Measurements from ENCODE around the gene UPB1.
"Not testable (repeated sequence)": the region's sequence is repeated elsewhere in the genome, so short reads cannot be mapped to it uniquely, and the experiment has no call there.

The UPB1 gene

GRCh38 chr22:24543679-24544243, 48.6 kb downstream of the UPB1 start:
- no peak overlapping the region for H3K9ac ChIP-seq (ENCODE audit: low read depth in 1 of 2, low read length in 2 of 2)
- H3K4me1 ChIP-seq (ENCODE audit: control insufficient read depth in 1 of 2, insufficient read depth in 2 of 2, low read length in 2 of 2): peaks cover 0 to 3% of the 10 kb centered on the region in 2 donors
- no peak overlapping the region for H3K27ac ChIP-seq (ENCODE audit: low read depth, low read length)
- H3K36me3 ChIP-seq (ENCODE audit: control insufficient read depth in 1 of 2, insufficient read depth in 2 of 2, low read length in 2 of 2): peaks cover 51 to 86% of the 10 kb centered on the region in 2 donors
- H3K9me3 ChIP-seq (ENCODE audit: control insufficient read depth in 1 of 2, low read length in 2 of 2): no peaks in the 10 kb centered on the region
- H3K27me3 ChIP-seq (ENCODE audit: control insufficient read depth in 1 of 2, insufficient read depth in 2 of 2, low read length in 2 of 2): no peaks in the 10 kb centered on the region
- H3K4me3 ChIP-seq (ENCODE audit: low read depth in 1 of 2, low read length in 2 of 2): no peak overlapping the region

- Histone ChIP-seq H3K36me3 (ENCODE audit: control insufficient read depth in 1 of 2, insufficient read depth in 2 of 2, low read length in 2 of 2) (peaks cover 33 to 66% of the 10 kb centered on the region in 2 donors), H3K27ac (ENCODE audit: low read depth, low read length) (no peak overlapping the region)
These were observed 53.7 kb downstream of the UPB1 start for GRCh38 chr22:24548812-24549211.

GRCh38 chr22:24550028-24550901, 55.1 kb downstream of the UPB1 start:
- peak overlapping the region; percentile 22 to 38 for H3K4me3 ChIP-seq (ENCODE audit: low read depth in 1 of 2, low read length in 2 of 2)
- peak overlapping the region; percentile 80 for H3K27ac ChIP-seq (ENCODE audit: low read depth, low read length)
- peaks cover 27 to 52% of the 10 kb centered on the region in 2 donors for H3K36me3 ChIP-seq (ENCODE audit: control insufficient read depth in 1 of 2, insufficient read depth in 2 of 2, low read length in 2 of 2)
- H3K27me3 ChIP-seq (ENCODE audit: control insufficient read depth in 1 of 2, insufficient read depth in 2 of 2, low read length in 2 of 2): no peaks in the 10 kb centered on the region
- peaks cover 49 to 50% of the 10 kb centered on the region in 2 donors for H3K4me1 ChIP-seq (ENCODE audit: control insufficient read depth in 1 of 2, insufficient read depth in 2 of 2, low read length in 2 of 2)
- no peaks in the 10 kb centered on the region for H3K9me3 ChIP-seq (ENCODE audit: control insufficient read depth in 1 of 2, low read length in 2 of 2)
- peak overlapping the region; percentile 32 to 50 for H3K9ac ChIP-seq (ENCODE audit: low read depth in 1 of 2, low read length in 2 of 2)

More at GRCh38 chr22:24548812-24549211, 53.7 kb downstream of the UPB1 start:
- Histone ChIP-seq H3K9me3 (ENCODE audit: control insufficient read depth in 1 of 2, low read length in 2 of 2) (no peaks in the 10 kb centered on the region), H3K9ac (ENCODE audit: low read depth in 1 of 2, low read length in 2 of 2) (peak overlapping the region in 1 of 2 donors; percentile 10), H3K4me1 (ENCODE audit: control insufficient read depth in 1 of 2, insufficient read depth in 2 of 2, low read length in 2 of 2) (peaks cover 45 to 46% of the 10 kb centered on the region in 2 donors), H3K4me3 (ENCODE audit: low read depth in 1 of 2, low read length in 2 of 2) (no peak overlapping the region), H3K27me3 (ENCODE audit: control insufficient read depth in 1 of 2, insufficient read depth in 2 of 2, low read length in 2 of 2) (no peaks in the 10 kb centered on the region)

- H3K27ac ChIP-seq (ENCODE audit: low read depth, low read length): peak overlapping the region; percentile 80
These were observed 55.8 kb downstream of the UPB1 start for GRCh38 chr22:24550902-24551435.

GRCh38 chr22:24552503-24553286, 57.6 kb downstream of the UPB1 start:
- Histone ChIP-seq H3K9ac (ENCODE audit: low read depth in 1 of 2, low read length in 2 of 2) (peak overlapping the region; percentile 94 to 100), H3K36me3 (ENCODE audit: control insufficient read depth in 1 of 2, insufficient read depth in 2 of 2, low read length in 2 of 2) (peaks cover 15 to 39% of the 10 kb centered on the region in 2 donors), H3K27ac (ENCODE audit: low read depth, low read length) (peak overlapping the region; percentile 93), H3K4me1 (ENCODE audit: control insufficient read depth in 1 of 2, insufficient read depth in 2 of 2, low read length in 2 of 2) (peaks cover 63 to 64% of the 10 kb centered on the region in 2 donors), H3K4me3 (ENCODE audit: low read depth in 1 of 2, low read length in 2 of 2) (peak overlapping the region; percentile 94 to 99)
- H3K27me3 ChIP-seq (ENCODE audit: control insufficient read depth in 1 of 2, insufficient read depth in 2 of 2, low read length in 2 of 2); H3K9me3 ChIP-seq (ENCODE audit: control insufficient read depth in 1 of 2, low read length in 2 of 2): not testable (repeated sequence)

More at GRCh38 chr22:24550902-24551435, 55.8 kb downstream of the UPB1 start:
- Histone ChIP-seq H3K9me3 (ENCODE audit: control insufficient read depth in 1 of 2, low read length in 2 of 2) (no peaks in the 10 kb centered on the region), H3K36me3 (ENCODE audit: control insufficient read depth in 1 of 2, insufficient read depth in 2 of 2, low read length in 2 of 2) (peaks cover 27 to 50% of the 10 kb centered on the region in 2 donors), H3K9ac (ENCODE audit: low read depth in 1 of 2, low read length in 2 of 2) (peak overlapping the region; percentile 41 to 50), H3K4me1 (ENCODE audit: control insufficient read depth in 1 of 2, insufficient read depth in 2 of 2, low read length in 2 of 2) (peaks cover 49 to 50% of the 10 kb centered on the region in 2 donors), H3K4me3 (ENCODE audit: low read depth in 1 of 2, low read length in 2 of 2) (peak overlapping the region; percentile 22 to 38), H3K27me3 (ENCODE audit: control insufficient read depth in 1 of 2, insufficient read depth in 2 of 2, low read length in 2 of 2) (no peaks in the 10 kb centered on the region)

DNA sequence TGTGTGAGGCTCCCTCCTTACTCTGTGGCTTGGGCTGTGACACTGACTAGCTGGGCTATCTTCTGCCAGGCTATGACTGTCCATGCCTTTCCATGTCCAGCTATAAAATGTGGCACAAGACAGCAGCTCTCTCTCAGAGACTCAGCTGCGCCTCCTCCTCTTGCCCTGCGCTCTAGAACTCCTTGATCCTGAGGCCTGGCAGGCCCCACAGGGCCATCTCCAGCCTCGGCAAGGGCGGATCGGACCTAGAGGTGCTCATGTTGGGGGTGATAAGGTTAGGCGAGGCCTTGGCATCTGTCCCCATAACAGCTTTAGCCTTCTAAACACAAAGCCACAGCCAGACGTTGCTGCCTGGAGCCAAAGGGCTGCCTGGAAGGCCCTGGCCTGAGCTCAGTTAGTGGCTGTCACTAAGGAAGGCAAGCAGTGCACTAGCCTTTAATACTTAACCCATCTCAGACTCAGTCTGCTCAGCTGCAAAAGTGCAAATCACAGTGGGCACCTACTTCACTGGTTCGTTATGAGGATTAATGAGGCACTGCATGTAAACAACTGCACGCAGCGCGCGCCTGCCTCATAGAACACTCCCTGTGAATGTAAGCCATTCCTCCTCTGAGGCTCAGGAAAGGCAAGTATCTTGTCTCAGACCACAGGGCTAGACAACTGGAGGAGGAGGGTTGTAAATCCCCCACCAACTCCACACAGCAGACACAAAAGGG, 58.6 kb downstream of the UPB1 start:
- peaks cover 63 to 64% of the 10 kb centered on the region in 2 donors for H3K4me1 ChIP-seq (ENCODE audit: control insufficient read depth in 1 of 2, insufficient read depth in 2 of 2, low read length in 2 of 2)
- H3K9ac ChIP-seq (ENCODE audit: low read depth in 1 of 2, low read length in 2 of 2): peak overlapping the region; percentile 94 to 100
- no peaks in the 10 kb centered on the region for H3K9me3 ChIP-seq (ENCODE audit: control insufficient read depth in 1 of 2, low read length in 2 of 2)
- H3K4me3 ChIP-seq (ENCODE audit: low read depth in 1 of 2, low read length in 2 of 2): peak overlapping the region; percentile 94 to 99
- H3K36me3 ChIP-seq (ENCODE audit: control insufficient read depth in 1 of 2, insufficient read depth in 2 of 2, low read length in 2 of 2): peaks cover 14 to 39% of the 10 kb centered on the region in 2 donors
- peak overlapping the region; percentile 93 for H3K27ac ChIP-seq (ENCODE audit: low read depth, low read length)
- H3K27me3 ChIP-seq (ENCODE audit: control insufficient read depth in 1 of 2, insufficient read depth in 2 of 2, low read length in 2 of 2): no peaks in the 10 kb centered on the region

DNA sequence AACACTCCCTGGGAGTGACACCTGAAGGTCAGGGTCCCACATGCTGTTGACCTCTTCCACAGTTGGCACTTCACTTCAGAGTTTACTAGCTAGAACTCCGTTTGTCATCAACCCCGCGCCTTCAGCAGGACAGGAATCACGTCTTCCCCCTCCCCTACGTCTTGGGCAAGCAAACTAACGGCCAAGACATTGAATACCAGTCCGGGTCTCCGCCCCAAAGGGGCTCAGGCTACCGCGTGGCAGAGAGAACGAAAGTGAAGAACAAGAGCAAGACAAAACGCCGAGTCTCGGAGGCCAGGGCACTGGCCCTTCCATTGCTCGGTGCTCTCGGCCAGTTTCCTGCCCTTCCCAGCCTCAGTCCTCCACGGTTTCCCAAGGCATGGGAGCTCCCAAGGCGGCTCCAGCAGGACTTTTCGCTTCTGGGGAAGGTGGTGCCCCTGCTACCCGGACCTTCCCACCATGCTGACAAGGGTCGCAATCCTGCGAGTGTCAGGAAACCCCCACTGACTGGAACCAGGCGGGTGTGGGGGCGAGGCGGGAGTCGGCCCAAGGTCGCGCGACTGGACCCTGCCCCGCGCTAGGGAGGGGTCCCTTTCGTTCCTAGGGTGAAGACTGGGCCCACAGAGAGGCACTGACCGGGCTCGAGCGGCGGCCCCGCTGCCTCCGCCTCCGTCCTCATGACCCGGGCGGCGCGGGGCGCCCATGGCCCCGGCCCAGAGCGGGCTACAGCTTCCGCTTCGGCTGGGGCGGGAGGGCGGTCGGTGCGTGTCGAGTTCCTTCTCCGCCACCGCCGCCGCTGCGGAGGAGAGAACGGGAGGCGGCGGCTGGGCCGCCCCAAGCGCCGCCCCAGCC, 59.4 kb downstream of the UPB1 start, which contains the start of gene GUCD1:
GUCD1 (minus strand) TSS at position 826 of the 852 bp plus-strand sequence; CDS start at position 679, 147 bp downstream.
- Histone ChIP-seq H3K4me3 (ENCODE audit: low read depth in 1 of 2, low read length in 2 of 2) (peak within 1 kb of the TSS; percentile 99), H3K4me1 (ENCODE audit: control insufficient read depth in 1 of 2, insufficient read depth in 2 of 2, low read length in 2 of 2) (peaks cover 55 to 61% of the 10 kb centered on the region in 2 donors), H3K9ac (ENCODE audit: low read depth in 1 of 2, low read length in 2 of 2) (peak within 1 kb of the TSS; percentile 94 to 100), H3K27me3 (ENCODE audit: control insufficient read depth in 1 of 2, insufficient read depth in 2 of 2, low read length in 2 of 2) (no peaks in the 10 kb centered on the region), H3K27ac (ENCODE audit: low read depth, low read length) (peak within 1 kb of the TSS; percentile 94), H3K9me3 (ENCODE audit: control insufficient read depth in 1 of 2, low read length in 2 of 2) (no peaks in the 10 kb centered on the region), H3K36me3 (ENCODE audit: control insufficient read depth in 1 of 2, insufficient read depth in 2 of 2, low read length in 2 of 2) (peaks cover 21 to 39% of the 10 kb centered on the region in 2 donors)

DNA sequence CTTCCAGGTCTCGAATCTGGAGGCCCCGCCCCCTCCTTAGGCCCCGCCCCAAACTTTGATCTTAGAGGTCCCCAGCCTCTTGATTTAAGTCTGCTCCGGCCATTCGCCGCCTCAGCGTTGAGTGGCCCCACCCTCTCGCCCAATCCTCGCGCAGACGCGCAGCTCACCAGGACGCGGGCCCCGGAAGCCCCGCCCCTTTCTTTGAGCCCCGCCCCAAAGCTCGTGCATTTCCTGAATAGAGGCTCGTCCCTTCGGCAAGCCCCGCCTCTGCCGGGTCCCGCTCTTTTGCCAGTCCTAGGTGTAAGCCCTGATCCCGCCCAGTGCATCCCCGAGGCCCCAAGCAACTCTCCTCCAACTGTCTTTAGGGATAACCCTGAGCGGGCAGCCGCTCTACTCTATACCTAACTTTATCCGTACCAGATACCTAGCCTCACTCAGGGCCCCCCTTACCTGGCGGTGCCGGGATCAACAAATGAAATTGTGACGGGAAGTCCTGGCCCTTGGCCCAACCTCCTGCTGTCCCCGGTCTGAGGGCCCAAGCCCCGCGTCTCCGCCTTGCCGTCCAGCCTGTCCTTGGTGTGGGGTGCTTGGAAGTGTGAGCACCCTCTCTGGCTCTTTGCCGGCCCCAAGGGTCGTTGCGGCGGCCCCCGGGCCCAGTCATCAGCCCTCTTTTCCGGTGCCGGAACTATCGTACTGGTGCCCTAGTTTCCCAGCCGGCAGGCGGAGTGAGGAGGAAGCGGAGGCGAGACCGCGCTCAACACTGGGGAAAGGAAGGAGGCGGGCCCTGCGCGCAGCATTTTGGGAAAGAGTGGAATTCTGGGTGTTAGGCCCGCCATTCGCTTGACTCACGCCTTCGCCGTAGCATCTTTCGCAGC, 60.3 kb downstream of the UPB1 start, which contains the start of gene SNRPD3:
SNRPD3 (plus strand) TSS at position 835 of the 875 bp plus-strand sequence. CDS start 1,676 bp downstream, outside the sequence.
- Histone ChIP-seq H3K27me3 (ENCODE audit: control insufficient read depth in 1 of 2, insufficient read depth in 2 of 2, low read length in 2 of 2) (no peaks in the 10 kb centered on the region), H3K27ac (ENCODE audit: low read depth, low read length) (peak within 1 kb of the TSS; percentile 94), H3K36me3 (ENCODE audit: control insufficient read depth in 1 of 2, insufficient read depth in 2 of 2, low read length in 2 of 2) (peaks cover 23 to 35% of the 10 kb centered on the region in 2 donors), H3K4me1 (ENCODE audit: control insufficient read depth in 1 of 2, insufficient read depth in 2 of 2, low read length in 2 of 2) (peaks cover 47 to 52% of the 10 kb centered on the region in 2 donors), H3K9me3 (ENCODE audit: control insufficient read depth in 1 of 2, low read length in 2 of 2) (no peaks in the 10 kb centered on the region), H3K4me3 (ENCODE audit: low read depth in 1 of 2, low read length in 2 of 2) (peak within 1 kb of the TSS; percentile 99), H3K9ac (ENCODE audit: low read depth in 1 of 2, low read length in 2 of 2) (peak within 1 kb of the TSS; percentile 94 to 100)
